ENCODE results near the gene SEMA3A.

Gene SEMA3A

GRCh38 chr7:83934118-83934734, 260.4 kb downstream of the SEMA3A start:
- DNase-seq (ENCODE audit: low read depth, low spot score) = no peak

GRCh38 chr7:83931968-83932367, 262.6 kb downstream of the SEMA3A start:
- no peak for DNase-seq (ENCODE audit: low read depth, low spot score)

- no peak for DNase-seq (ENCODE audit: low read depth, low spot score)
Observed at GRCh38 chr7:83930262-83930661, 264.3 kb downstream of the SEMA3A start.

GRCh38 chr7:83925860-83926259, 268.7 kb downstream of the SEMA3A start:
- no peak for DNase-seq (ENCODE audit: low read depth, low spot score)

- DNase-seq (ENCODE audit: low read depth, low spot score) = no peak
Observed at GRCh38 chr7:83921941-83922607, 272.5 kb downstream of the SEMA3A start.

DNA sequence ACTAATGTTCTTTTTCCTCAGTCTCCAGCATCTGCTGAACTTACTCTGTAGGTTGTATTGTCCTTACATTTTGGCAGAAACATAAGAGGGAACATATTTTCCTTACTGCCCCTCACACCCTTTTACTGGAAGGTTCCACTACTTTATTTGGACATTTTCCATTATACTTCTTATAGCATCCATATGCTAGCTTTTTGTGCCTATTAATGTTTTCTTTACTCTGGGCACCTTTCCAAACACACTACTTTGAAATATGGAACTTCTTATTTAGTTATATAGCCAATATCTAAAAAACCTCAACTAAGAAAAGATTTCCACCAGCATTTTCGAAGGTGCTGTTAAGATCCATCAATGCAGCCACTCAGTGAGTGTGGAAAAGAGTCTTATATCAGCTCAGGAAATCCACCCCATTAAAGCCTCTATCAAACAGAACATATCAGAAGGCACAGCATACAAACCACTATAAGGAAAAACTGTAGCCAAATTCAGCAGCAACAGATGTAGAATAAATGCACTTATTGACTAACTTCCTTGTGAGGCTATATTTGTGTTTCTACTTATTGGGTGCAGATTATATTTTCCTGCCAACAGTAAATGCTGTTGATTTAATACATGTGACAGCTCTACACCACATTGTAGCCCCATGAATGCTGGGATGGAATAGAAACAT, 273.2 kb downstream of the SEMA3A start:
- DNase-seq (ENCODE audit: low read depth, low spot score) = no peak

DNA sequence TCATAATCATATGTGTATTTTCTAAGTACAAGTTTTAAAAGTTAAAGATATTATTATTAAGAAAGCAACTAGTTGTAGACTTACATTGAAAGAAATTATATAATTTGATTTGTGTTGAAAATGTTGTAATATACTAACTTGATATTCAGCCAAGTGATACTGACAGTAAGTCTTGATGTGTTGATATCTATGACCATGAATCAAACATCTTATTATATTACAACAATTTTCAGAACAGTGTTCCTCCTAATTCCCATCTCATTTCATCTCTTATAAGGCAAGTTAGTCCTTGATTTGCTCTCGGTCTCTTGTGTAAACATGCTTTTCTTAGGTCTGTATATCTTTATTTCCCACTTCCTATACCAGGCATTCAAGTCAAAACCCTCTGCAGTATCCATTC, 276.4 kb downstream of the SEMA3A start:
- no peak for DNase-seq (ENCODE audit: low read depth, low spot score)

- DNase-seq (ENCODE audit: low read depth, low spot score) = no peak
Observed at GRCh38 chr7:83913174-83913573, 281.4 kb downstream of the SEMA3A start.

- DNase-seq (ENCODE audit: low read depth, low spot score) = no peak
Observed at GRCh38 chr7:83908526-83908925, 286.1 kb downstream of the SEMA3A start.
